DND-41 (cell line): Measurements from ENCODE around the gene FOXA1.

Source experiments
- ATAC-seq: fragments of 200-7000 bp; cut with Tn5 transposase; 3 replicates; pipeline ENCODE4 v1.9.1; 2021; ENCODE audit warnings: low read depth; ENCODE audit not compliant: insufficient read depth
- DNase-seq: peaks from one replicate; pipeline ENCODE4 v3.0.0-alpha.2; 2020
- H2AFZ ChIP-seq: 2 replicates; pipeline ENCODE4 v1.6.0; 2012; ENCODE audit warnings: low read depth, low read length
- H3K27ac ChIP-seq: 2 replicates; pipeline ENCODE4 v1.5.1; 2012; ENCODE audit warnings: low read length, inconsistent platforms
- H3K27me3 ChIP-seq: fragments of 200-600 bp; sonication (generic); 2 replicates; pipeline ENCODE4 v1.6.0; 2012; ENCODE audit warnings: low read length, mild to moderate bottlenecking, inconsistent platforms; ENCODE audit not compliant: insufficient read depth, poor library complexity
- H3K36me3 ChIP-seq: 2 replicates; pipeline ENCODE4 v1.5.1; 2012; ENCODE audit warnings: low read length, inconsistent platforms; ENCODE audit not compliant: insufficient read depth
- H3K4me1 ChIP-seq: 2 replicates; pipeline ENCODE4 v1.5.1; 2012; ENCODE audit warnings: mild to moderate bottlenecking, low read length; ENCODE audit not compliant: insufficient read depth
- H3K4me2 ChIP-seq: 2 replicates; pipeline ENCODE4 v1.6.0; 2012; ENCODE audit warnings: mild to moderate bottlenecking, moderate library complexity, low read length, inconsistent platforms; ENCODE audit not compliant: insufficient read depth
- H3K4me3 ChIP-seq, 2 experiments: fragments of 200-600 bp in 1 of 2; shearing (Covaris generic) in 1 of 2; 2 replicates each; pipeline ENCODE4 v1.5.1; 2012 to 2016; ENCODE audit warnings: inconsistent platforms in 2 of 2, low read length in 2 of 2, mild to moderate bottlenecking in 2 of 2, low read depth in 1 of 2, moderate library complexity in 1 of 2
- H3K79me2 ChIP-seq: 2 replicates; pipeline ENCODE4 v1.6.0; 2012; ENCODE audit warnings: low read length, inconsistent platforms; ENCODE audit not compliant: insufficient read depth
- H3K9ac ChIP-seq: 2 replicates; pipeline ENCODE4 v1.6.0; 2012; ENCODE audit warnings: low read depth, mild to moderate bottlenecking, inconsistent platforms, low read length, moderate library complexity
- H3K9me3 ChIP-seq: 2 replicates; pipeline ENCODE4 v1.5.1; 2012; ENCODE audit warnings: low read length, moderate library complexity, mild to moderate bottlenecking, inconsistent platforms; ENCODE audit not compliant: insufficient read depth, severe bottlenecking
- H4K20me1 ChIP-seq: 2 replicates; pipeline ENCODE4 v1.6.0; 2012; ENCODE audit warnings: low read length; ENCODE audit not compliant: insufficient read depth
- EZH2 ChIP-seq: IDR thresholded peaks from 3 replicates; pipeline ENCODE4 v1.6.1; 2012; ENCODE audit warnings: borderline replicate concordance, low read depth, mild to moderate bottlenecking, moderate library complexity, low read length, inconsistent platforms; ENCODE audit not compliant: severe bottlenecking
- TF ChIP-seq, protein P1 (sequence below): IDR thresholded peaks from 2 replicates; pipeline ENCODE4 v1.5.1; 2012; ENCODE audit warnings: borderline replicate concordance, low read length, moderate library complexity, mild to moderate bottlenecking; ENCODE audit not compliant: poor library complexity, severe bottlenecking; ENCODE audit errors: extremely low read depth

FOXA1 gene

DNA sequence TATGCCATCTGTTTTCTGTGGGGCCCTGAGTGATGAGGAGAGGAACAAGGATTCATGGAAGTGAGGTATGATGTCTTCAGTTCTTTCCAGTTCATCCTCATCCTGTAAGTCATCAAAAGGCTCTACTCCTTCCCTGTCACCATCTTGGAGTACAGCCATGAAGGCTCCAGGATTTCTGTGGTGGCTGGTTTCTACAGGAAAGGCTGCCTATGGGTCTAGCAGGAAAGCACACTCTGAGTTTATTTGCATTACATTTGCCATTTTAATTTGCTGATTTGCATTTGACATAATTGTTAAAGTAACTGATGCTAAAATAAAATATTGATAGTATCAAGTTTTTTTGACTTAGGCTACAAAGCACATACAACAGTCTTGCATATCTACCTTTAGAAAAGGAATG lies 11.6 kb upstream of the FOXA1 start:
- DNase-seq = no peak
- H3K4me1 ChIP-seq = no peaks in the 10 kb centered on the region
- no peaks in the 10 kb centered on the region for H3K9me3 ChIP-seq
- H3K27ac ChIP-seq = no peak overlapping the region
- no peaks in the 10 kb centered on the region for H3K79me2 ChIP-seq
- no peak overlapping the region for H3K4me3 ChIP-seq
- no peaks in the 10 kb centered on the region for H3K36me3 ChIP-seq
- no peak overlapping the region for H3K4me2 ChIP-seq
- no peak for ATAC-seq
- H3K27me3 ChIP-seq = no peaks in the 10 kb centered on the region
- H3K9ac ChIP-seq = no peak overlapping the region
- TF ChIP-seq, protein P1, sequence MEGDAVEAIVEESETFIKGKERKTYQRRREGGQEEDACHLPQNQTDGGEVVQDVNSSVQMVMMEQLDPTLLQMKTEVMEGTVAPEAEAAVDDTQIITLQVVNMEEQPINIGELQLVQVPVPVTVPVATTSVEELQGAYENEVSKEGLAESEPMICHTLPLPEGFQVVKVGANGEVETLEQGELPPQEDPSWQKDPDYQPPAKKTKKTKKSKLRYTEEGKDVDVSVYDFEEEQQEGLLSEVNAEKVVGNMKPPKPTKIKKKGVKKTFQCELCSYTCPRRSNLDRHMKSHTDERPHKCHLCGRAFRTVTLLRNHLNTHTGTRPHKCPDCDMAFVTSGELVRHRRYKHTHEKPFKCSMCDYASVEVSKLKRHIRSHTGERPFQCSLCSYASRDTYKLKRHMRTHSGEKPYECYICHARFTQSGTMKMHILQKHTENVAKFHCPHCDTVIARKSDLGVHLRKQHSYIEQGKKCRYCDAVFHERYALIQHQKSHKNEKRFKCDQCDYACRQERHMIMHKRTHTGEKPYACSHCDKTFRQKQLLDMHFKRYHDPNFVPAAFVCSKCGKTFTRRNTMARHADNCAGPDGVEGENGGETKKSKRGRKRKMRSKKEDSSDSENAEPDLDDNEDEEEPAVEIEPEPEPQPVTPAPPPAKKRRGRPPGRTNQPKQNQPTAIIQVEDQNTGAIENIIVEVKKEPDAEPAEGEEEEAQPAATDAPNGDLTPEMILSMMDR = no peak
- no peak for TF ChIP-seq EZH2
- H2AFZ ChIP-seq = no peak overlapping the region
- H4K20me1 ChIP-seq = no peaks in the 10 kb centered on the region

DNA sequence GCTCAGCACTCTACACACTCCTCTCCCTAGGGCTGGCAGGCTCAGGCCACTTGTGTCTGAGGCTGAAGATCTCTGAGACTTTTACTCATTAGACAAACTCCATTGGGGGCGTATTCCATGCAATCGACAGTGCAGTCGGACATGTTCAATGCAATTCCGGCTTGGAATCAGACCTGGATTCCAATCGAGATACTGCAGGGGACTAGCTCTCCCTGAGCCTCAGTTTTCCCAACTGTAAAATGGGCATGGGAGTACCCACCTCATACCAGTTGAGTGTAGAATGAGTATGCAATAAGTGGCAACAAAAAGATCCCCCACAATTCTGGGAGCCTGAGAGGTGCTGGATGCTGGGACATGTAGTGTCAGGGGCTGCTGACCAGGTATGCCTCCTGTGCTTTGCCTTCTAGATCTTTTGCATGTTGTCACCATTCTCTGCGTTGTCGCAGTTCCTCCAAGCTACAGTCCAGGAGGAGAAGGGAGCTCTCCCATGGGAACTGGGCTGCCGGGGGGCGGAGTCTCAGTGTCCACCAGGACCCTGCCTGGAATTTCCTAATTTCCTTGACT lies 8.7 kb upstream of the FOXA1 start:
- H3K9ac ChIP-seq = no peak overlapping the region
- no peak overlapping the region for H2AFZ ChIP-seq
- H3K4me1 ChIP-seq = no peaks in the 10 kb centered on the region
- H3K27ac ChIP-seq = no peak overlapping the region
- ATAC-seq (no peak), DNase-seq (no peak)
- no peak overlapping the region for H3K4me3 ChIP-seq
- no peaks in the 10 kb centered on the region for H3K79me2 ChIP-seq
- H3K4me2 ChIP-seq = no peak overlapping the region
- no peaks in the 10 kb centered on the region for H4K20me1 ChIP-seq
- H3K27me3 ChIP-seq = no peaks in the 10 kb centered on the region
- TF ChIP-seq, protein P1 = no peak
- TF ChIP-seq EZH2 = no peak
- H3K36me3 ChIP-seq = no peaks in the 10 kb centered on the region
- no peaks in the 10 kb centered on the region for H3K9me3 ChIP-seq

DNA sequence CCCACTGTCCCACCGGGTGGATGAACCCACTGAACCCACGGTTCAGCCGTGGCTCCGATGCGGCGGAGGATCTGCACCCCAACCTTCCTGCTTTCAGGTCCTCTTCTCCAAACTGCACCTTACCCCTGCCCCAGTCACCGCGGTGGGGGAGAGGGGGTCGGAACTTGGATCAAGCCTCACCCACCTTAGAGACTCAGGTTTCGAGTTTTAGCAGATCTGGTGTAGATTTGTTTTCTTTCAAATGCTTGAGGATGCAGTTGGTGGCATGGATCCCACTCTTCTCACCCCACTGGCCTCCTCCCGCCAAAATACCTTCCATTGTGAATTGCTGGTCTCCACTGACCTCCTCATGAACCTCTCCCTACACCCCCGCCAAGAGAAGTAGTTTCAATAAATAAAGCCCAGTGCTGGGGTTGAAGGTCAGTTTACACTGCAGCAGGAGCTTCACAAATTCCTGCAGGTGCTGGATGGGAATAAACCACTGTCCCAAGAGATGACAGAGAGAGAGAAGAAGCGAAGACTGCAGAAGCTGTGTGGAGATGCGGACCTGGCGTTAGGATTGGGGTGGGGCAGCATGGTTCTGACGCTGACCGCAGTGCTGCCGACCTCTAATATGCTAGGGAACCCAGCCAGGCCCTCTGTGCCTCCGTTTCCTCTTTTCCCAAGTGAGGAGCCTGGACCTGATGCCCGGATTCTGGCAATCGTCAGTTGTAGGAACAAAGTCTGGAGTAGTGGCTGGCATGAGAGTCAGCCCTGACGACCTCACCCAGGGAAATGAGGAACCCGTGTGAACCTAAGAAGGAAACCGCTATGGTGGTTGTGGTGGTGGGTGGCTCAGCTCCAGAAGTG lies 7.8 kb upstream of the FOXA1 start:
- H3K9ac ChIP-seq = no peak overlapping the region
- H3K27me3 ChIP-seq = no peaks in the 10 kb centered on the region
- TF ChIP-seq, protein P1 = no peak
- TF ChIP-seq EZH2 = no peak
- ATAC-seq (no peak), DNase-seq (no peak)
- no peak overlapping the region for H3K4me3 ChIP-seq
- no peaks in the 10 kb centered on the region for H3K4me1 ChIP-seq
- H3K36me3 ChIP-seq = no peaks in the 10 kb centered on the region
- H3K27ac ChIP-seq = no peak overlapping the region
- H2AFZ ChIP-seq = no peak overlapping the region
- no peaks in the 10 kb centered on the region for H3K79me2 ChIP-seq
- no peaks in the 10 kb centered on the region for H4K20me1 ChIP-seq
- H3K9me3 ChIP-seq = no peaks in the 10 kb centered on the region
- H3K4me2 ChIP-seq = no peak overlapping the region
